Spleen (tissue), 7 donors: ENCODE data around the gene DLEC1.

ENCODE experiments used
- POLR2AphosphoS5 ChIP-seq, 3 donors: sonication (generic); formaldehyde crosslinking; IDR thresholded peaks; one replicate each; pipeline ENCODE4 v1.5.1; 2017; ENCODE audit warnings: antibody characterized with exemption in 3 of 3
- TF ChIP-seq, protein P1 (sequence below), 11 experiments: fragments of 200-600 bp in 7 of 11; fragments of 450-650 bp in 4 of 11; sonication (generic) in 4 of 11; IDR thresholded peaks in 8 of 11; conservative IDR thresholded peaks in 3 of 11; 1 replicate in 7 of 11; 2 replicates in 4 of 11; pipeline versions ENCODE4 v1.4.0 to v1.8.0; 2016 to 2021; ENCODE audit warnings: antibody characterized with exemption in 11 of 11, inconsistent platforms in 4 of 11, mild to moderate bottlenecking in 1 of 11
- donor health status: DM: no; HTN: no; CAD: no; lungs with moderate emphysema.
- donor health status: DM: no; HTN: no; CAD: no.
- donor health status: DM: no; HTN: no; CAD: no.

- TF ChIP-seq, protein P1, sequence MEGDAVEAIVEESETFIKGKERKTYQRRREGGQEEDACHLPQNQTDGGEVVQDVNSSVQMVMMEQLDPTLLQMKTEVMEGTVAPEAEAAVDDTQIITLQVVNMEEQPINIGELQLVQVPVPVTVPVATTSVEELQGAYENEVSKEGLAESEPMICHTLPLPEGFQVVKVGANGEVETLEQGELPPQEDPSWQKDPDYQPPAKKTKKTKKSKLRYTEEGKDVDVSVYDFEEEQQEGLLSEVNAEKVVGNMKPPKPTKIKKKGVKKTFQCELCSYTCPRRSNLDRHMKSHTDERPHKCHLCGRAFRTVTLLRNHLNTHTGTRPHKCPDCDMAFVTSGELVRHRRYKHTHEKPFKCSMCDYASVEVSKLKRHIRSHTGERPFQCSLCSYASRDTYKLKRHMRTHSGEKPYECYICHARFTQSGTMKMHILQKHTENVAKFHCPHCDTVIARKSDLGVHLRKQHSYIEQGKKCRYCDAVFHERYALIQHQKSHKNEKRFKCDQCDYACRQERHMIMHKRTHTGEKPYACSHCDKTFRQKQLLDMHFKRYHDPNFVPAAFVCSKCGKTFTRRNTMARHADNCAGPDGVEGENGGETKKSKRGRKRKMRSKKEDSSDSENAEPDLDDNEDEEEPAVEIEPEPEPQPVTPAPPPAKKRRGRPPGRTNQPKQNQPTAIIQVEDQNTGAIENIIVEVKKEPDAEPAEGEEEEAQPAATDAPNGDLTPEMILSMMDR (IDR thresholded peaks at IDR 0.05 in 8 of 11, conservative IDR thresholded peaks at IDR 0.05 in 3 of 11), result no peak
- no peak for TF ChIP-seq POLR2AphosphoS5 (IDR thresholded peaks at IDR 0.05)
Observed at GRCh38 chr3:38059148-38059547, 20.1 kb downstream of the DLEC1 start.
